ENCODE data around the gene LRIT1.

Gene LRIT1

GRCh38 chr10:84191106-84191505 lies 50.2 kb downstream of the LRIT1 start:
- DNase-seq, result no peak

- no peak for DNase-seq
Measured at GRCh38 chr10:84190621-84191020, 50.7 kb downstream of the LRIT1 start.

- no peak for DNase-seq
Measured at GRCh38 chr10:84188815-84189214, 52.5 kb downstream of the LRIT1 start.

- no peak for DNase-seq
Measured at GRCh38 chr10:84185526-84186175, 55.7 kb downstream of the LRIT1 start.

- DNase-seq, result no peak
Measured at GRCh38 chr10:84184517-84184916, 56.8 kb downstream of the LRIT1 start.

- DNase-seq, result no peak
Measured at GRCh38 chr10:84181631-84182030, 59.7 kb downstream of the LRIT1 start.
